NCI-H748 treated with DMSO at 0.1 percent for 48 hours (cell line): ENCODE results near the gene PKN2.
"Not testable (repeated sequence)": the region's sequence is repeated elsewhere in the genome, so short reads cannot be mapped to it uniquely, and the experiment has no call there.

Experiments
- DNase-seq: peaks from one replicate; lab custom pipeline; 2025; lab: John Stamatoyannopoulos, UW

Gene PKN2

DNA sequence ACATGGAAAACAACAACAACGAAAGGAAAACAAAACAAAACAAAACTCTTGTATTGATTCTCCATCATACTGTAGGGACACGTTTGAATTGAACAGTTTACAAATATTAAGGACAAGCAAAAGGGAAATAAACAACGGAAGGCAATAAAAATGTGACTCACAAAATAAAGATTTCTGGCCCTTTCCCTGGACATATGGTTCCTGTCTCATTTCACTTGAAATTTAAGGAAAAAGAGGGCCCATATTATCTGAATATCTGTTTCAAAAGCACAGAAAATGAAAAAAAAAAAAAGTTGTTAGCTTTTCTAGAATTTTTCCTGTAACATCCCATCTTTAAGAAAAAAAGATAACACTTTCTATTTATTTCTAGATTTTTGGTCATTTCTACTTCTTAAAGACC, 3.6 kb upstream of the PKN2 start:
- no peak for DNase-seq

GRCh38 chr1:88680911-88681622, 3.0 kb upstream of the PKN2 start:
- no peak for DNase-seq

GRCh38 chr1:88684482-88685258, 597 bp downstream of the PKN2 start:
- DNase-seq = peak; percentile 4

DNA sequence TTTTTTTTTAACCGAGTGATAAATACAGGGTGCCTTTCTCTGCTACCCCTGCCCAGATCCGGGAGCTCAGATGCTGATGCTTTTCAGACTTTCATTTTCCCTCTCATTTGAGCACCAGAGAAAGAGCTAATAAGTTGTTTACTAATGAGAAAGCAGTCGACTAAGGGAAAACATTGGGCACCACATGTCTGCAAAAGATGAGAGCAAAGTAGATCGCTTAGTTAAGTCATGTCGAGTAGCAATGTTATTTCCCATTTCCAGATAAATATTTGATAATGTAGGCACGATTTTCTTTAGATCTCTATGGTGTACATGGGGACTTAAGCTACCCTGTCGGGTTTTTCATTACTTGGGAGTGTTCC, 1.2 kb downstream of the PKN2 start:
- DNase-seq = no peak

DNA sequence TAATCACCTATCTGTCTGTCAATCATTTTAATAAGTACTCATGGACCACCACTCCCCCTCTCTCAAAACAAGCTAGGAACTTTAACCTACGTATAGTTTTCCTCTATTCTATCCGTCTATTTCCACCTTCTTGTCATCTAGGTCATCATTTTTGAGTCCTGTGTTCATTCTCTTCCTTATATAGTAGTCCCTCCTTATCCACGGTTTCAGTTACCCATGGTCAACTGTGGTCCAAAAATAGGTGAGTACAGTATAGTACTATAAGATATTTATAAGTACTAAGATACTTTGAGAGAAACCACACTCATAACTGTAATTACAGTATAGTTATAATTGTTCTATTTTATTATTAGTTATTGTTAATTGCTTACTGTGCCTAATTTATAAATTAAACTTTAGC, 7.5 kb downstream of the PKN2 start:
- DNase-seq = no peak

- DNase-seq = no peak
Observed at GRCh38 chr1:88695781-88696180, 11.7 kb downstream of the PKN2 start.

DNA sequence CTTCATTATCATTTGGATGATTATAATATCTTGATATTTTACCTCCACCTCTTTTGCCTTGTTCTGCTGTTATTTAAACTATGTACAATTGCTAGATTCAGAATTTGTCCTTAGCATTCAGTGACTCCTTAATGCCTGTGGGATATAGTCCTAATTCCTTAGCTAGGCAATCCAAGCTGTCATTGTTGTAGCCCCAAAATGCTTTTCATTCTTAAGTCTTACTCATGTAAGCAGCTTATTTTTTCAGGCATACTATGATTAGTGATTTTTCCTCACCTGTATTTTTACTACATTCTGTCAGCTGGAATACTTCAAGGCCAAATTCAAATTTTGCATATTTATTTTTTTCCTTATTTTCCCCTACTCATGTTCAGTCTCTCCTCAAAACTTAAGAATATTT, 13.4 kb downstream of the PKN2 start:
- no peak for DNase-seq

DNA sequence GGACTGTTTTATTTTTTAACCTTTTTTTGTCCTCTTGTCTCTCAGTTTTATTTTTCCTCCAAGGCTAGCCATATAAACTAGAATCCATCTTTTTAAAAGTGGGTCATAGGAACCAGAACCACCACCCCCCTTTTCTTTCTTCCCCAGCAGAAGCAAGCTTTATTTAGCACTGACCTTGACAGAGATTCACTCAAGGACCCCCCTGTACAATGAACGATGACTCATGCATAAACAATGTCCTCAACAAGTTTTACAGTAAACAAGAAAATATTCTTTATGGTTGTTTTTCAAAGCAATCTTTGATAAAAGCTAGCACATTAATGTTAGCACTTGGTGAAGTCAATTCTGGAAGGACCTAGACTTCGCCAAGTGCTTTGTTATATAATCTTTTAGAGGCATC, 14.1 kb downstream of the PKN2 start:
- no peak for DNase-seq

DNA sequence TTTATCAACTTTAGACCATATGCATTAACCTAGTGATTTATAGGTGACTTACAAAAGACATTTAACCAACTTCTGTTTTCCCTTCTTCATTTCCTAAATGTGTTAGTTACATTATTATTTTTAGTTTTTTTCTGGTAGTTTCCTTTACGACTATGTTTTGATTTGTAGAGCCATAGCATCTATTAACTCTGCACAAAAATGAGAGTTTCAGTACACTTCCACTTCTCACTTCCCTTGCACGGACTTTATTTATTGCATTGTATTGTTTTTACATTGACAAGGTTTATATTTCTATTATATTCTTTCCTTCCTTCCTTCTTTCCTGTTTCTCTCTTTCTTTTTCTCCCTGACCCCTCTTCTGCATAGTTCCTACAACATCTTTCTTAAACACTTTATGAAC, 14.7 kb downstream of the PKN2 start:
- DNase-seq = no peak

GRCh38 chr1:88700425-88701013, 16.4 kb downstream of the PKN2 start:
- DNase-seq = no peak

DNA sequence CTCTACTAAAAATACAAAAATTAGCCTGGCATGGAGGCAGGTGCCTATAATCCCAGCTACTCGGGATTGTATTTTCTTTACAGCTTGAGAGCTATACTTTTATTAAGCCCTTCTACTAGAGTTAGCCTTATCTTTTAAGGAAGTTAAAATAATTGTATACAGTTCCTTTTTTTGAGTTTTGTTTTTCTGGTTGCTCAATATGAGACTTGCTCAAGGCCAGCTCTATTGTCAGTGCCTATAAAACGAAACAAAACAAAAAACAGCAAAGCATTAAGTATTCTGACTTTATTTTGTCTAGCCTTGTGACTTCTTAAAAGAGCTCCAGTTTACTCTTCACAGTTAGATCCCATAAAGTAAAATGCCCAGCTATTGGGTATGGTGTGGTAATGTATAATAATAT, 17.2 kb downstream of the PKN2 start:
- no peak for DNase-seq

GRCh38 chr1:88701793-88702192, 17.7 kb downstream of the PKN2 start:
- DNase-seq = not testable (repeated sequence)

- DNase-seq = no peak
Observed at GRCh38 chr1:88708011-88708410, 23.9 kb downstream of the PKN2 start.

DNA sequence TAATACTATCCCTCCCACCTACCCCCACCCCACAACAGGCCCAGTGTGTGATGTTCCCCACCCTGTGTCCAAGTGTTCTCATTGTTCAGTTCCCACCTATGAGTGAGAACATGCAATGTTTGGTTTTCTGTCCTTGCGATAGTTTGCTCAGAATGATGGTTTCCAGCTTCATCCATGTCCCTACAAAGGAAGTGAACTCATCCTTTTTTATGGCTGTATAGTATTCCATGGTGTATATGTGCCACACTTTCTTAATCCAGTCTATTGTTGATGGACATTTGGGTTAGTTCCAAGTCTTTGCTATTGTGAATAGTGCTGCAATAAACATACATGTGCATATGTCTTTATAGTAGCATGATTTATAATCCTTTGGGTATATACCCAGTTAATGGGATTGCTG, 28.8 kb downstream of the PKN2 start:
- DNase-seq = not testable (repeated sequence)

GRCh38 chr1:88716571-88716970, 32.5 kb downstream of the PKN2 start:
- DNase-seq = not testable (repeated sequence)

- no peak for DNase-seq
Observed at GRCh38 chr1:88722492-88722891, 38.4 kb downstream of the PKN2 start.

- no peak for DNase-seq
Observed at GRCh38 chr1:88726697-88727096, 42.6 kb downstream of the PKN2 start.

DNA sequence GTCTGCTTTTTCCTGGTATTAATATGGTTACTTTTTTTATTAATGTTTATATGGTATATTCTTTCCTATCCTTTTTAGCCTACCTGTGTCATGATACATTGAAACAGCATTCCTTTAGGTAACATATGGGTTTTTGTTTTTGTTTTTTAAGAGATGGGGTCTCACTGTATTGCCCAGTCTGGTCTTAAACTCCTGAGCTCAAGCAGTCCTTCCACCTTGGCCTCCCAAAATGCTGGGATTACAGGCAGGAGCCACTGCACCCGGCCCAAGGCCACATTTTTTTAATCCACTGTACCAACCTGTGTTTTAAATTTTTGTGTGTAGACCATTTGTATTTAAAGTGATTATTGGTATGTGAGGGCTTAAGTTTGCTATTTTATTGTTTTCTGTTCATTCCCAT, 43.1 kb downstream of the PKN2 start:
- DNase-seq = no peak

DNA sequence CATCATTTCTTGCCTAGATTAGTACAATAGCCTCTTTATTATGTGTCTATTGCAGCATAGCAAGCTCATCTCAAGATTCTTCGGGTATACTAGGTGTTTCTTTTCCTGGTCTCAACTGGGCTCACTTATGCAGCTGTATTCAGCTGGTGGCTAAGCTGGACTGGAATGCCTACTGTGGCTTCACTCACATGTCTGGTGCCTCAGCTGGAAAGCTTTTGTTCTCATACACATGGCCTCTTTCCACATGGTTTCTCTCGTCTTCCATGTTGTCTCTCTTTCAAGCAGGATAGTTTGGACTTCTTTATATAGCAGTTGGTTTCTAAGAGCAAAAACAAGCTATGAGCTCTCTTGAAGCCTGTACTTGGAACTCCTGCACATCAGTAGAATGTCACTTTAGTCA, 45.2 kb downstream of the PKN2 start:
- no peak for DNase-seq

DNA sequence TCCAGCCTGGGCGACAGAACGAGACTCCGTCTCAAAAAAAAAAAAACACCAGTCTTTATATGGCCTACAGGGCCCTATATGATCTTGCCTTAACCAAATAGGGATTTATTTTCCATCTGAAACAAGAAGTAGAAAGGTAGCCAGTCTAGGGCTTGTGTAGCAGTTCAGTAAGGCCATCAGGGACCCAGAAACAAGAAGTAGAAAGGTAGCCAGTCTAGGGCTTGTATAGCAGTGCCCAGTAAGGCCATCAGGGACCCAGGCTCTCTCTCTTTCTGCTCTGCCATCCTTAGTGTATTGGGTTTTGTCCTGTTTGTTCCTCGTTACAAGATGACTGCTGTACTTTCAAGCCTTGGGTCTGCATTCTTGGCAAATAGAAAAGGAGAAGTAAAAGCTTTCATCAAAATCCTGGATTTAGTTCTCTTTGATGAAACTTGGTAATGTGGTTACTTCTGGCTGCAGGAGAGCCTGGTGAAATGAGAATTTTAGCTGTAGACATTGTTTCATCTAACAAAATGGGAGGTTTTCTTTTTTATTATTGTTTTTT, 46.1 kb downstream of the PKN2 start:
- no peak for DNase-seq

GRCh38 chr1:88730995-88731394, 46.9 kb downstream of the PKN2 start:
- DNase-seq = no peak

GRCh38 chr1:88731475-88732269, 47.6 kb downstream of the PKN2 start:
- no peak for DNase-seq
